AG04449 (cell line): ENCODE results near the gene LRRC72.

Experiments
- CTCF ChIA-PET: fragments of 350-600 bp; formaldehyde crosslinking; extraction: SDS; loops from one replicate; lab custom pipeline; 2021; ENCODE audit warnings: antibody characterized with exemption; lab: Yijun Ruan, JAX
- POLR2A ChIA-PET: fragments of 400-600, 350-600 bp; formaldehyde crosslinking; extraction: SDS; loops from one replicate; lab custom pipeline; 2020; ENCODE audit warnings: antibody characterized with exemption, inconsistent platforms; lab: Yijun Ruan, JAX
- DNase-seq: peaks from one replicate; pipeline ENCODE4 v3.0.0-alpha.2; 2010; ENCODE audit warnings: low read depth, low spot score
- H3K4me3 ChIP-seq: 2 replicates; pipeline ENCODE4 v1.5.1; 2011; ENCODE audit warnings: low read depth, mild to moderate bottlenecking, control low read depth, low read length
- TF ChIP-seq, protein P1 (sequence below): IDR thresholded peaks from one replicate; pipeline ENCODE4 v1.5.1; 2011; ENCODE audit warnings: mild to moderate bottlenecking, moderate library complexity, low read length, control low read depth, inconsistent platforms; ENCODE audit not compliant: insufficient read depth; ENCODE audit errors: missing control alignments

The LRRC72 gene

GRCh38 chr7:16556359-16556758 is 29.7 kb downstream of the LRRC72 start:
- H3K4me3 ChIP-seq = no peak overlapping the region
- ChIA-PET CTCF (no interaction called here), POLR2A (no interaction called here)
- TF ChIP-seq, protein P1, sequence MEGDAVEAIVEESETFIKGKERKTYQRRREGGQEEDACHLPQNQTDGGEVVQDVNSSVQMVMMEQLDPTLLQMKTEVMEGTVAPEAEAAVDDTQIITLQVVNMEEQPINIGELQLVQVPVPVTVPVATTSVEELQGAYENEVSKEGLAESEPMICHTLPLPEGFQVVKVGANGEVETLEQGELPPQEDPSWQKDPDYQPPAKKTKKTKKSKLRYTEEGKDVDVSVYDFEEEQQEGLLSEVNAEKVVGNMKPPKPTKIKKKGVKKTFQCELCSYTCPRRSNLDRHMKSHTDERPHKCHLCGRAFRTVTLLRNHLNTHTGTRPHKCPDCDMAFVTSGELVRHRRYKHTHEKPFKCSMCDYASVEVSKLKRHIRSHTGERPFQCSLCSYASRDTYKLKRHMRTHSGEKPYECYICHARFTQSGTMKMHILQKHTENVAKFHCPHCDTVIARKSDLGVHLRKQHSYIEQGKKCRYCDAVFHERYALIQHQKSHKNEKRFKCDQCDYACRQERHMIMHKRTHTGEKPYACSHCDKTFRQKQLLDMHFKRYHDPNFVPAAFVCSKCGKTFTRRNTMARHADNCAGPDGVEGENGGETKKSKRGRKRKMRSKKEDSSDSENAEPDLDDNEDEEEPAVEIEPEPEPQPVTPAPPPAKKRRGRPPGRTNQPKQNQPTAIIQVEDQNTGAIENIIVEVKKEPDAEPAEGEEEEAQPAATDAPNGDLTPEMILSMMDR = no peak
- DNase-seq = no peak

DNA sequence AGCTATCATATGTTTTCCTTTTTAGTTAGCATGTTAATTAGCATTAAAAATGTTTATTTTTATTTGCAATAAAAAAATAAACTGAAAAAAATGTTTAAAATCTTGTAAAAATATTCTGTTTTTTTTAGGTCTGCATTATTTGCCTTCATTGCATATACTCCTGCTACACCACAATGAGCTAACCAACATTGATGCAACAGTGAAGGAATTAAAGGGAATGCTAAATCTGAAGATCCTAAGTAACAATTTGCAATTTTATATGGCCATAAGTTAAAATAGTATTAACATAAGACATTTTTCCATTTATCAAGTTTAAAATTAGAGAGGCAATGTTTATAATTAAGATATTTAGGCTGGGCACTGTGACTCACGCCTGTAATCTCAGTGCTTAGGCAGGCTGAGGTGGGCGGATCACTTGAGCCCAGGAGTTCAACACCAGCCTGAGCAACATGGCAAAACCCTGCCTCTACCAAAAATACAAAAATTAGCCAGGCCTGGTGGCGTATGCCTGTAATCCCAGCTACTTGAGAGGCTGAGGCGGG is 32.2 kb downstream of the LRRC72 start:
- ChIA-PET CTCF (interaction anchor here (1.0 kb wide), 1 partner anchor 479 kb away, joined by 3 read pairs; no protein-coding TSS in a partner anchor), POLR2A (no interaction called here)
- DNase-seq = no peak
- TF ChIP-seq, protein P1 = no peak
- no peak overlapping the region for H3K4me3 ChIP-seq

GRCh38 chr7:16559497-16560179 is 33.0 kb downstream of the LRRC72 start:
- no peak overlapping the region for H3K4me3 ChIP-seq
- POLR2A ChIA-PET = no interaction called here
- CTCF ChIA-PET = interaction anchor here (1.0 to 1.7 kb wide), 4 partner anchors 128 to 482 kb away, joined by 3 to 9 read pairs (median 4); no protein-coding TSS in a partner anchor

DNA sequence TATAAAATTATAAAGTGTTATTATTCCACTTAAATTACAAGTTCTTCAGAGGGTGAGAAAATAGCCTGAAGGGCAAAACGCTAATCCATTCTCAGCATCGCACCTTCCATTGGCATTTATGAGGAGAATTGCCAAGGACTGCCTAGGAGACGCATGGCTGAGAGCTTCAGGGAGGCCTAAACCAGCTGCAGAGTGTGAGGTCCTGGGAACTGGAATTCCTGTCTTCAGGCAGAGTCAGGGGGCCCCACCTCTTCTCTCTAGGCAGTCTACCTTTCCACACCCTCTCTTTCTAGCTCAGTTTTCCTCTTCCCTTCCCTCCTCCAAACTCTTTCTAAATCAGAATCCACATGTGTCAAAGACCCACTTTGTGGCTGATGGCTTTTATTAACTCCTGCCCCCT is 35.3 kb downstream of the LRRC72 start:
- CTCF ChIA-PET = interaction anchor here (0.8 to 2.5 kb wide), 4 partner anchors 9 to 584 kb away, joined by 3 to 8 read pairs (median 5); no protein-coding TSS in a partner anchor
- TF ChIP-seq, protein P1 = no peak
- POLR2A ChIA-PET = no interaction called here
- no peak overlapping the region for H3K4me3 ChIP-seq
- DNase-seq = no peak

More at GRCh38 chr7:16559497-16560179, 33.0 kb downstream of the LRRC72 start:
- DNase-seq = no peak
- TF ChIP-seq, protein P1 = no peak

DNA sequence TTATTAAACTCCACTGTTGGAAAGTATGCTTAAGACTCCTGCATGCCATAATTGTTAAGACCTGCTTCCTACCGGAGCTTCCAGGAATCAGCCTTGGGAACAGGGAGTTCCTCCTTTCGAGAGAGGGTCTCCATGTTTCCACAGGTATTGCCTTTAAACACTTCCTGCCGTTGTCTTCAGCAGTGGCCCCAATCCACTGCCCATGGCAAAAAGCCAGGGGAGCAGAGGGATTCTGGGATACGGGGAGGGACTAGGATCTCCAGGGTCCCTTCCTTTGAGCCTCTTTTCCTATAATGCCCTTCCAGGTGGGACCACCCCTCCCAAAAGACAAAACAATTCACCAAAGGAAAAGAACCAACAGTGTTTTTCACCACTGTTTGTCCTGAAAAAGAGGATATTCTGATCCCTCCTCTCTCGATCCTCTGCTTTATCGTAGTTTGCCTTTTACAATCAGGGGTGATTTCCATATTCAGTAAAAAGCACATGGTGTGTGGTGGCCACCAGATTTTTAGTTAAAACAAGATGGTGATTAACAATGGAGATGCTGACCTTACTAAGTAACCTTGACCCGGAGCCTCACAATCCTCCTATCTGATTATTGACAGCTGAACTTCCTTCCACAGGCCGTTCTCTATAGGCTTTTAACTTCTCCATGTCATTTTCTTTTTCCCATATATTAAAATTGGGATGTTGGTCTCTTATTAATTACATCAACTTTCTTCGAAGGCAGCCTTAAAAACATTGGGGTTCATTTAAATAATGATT is 36.0 kb downstream of the LRRC72 start:
- TF ChIP-seq, protein P1 = no peak
- POLR2A ChIA-PET = no interaction called here
- H3K4me3 ChIP-seq = no peak overlapping the region
- CTCF ChIA-PET = interaction anchor here (0.8 to 4.9 kb wide), 5 partner anchors 9 to 485 kb away, joined by 4 to 104 read pairs (median 5); no protein-coding TSS in a partner anchor
- DNase-seq = no peak
